NCI-H510A treated with DMSO at 0.1 percent for 48 hours (cell line): ENCODE results near the gene UTRN.

Experiments
- DNase-seq: peaks from one replicate; lab custom pipeline; 2025; lab: John Stamatoyannopoulos, UW

Gene UTRN

GRCh38 chr6:144314003-144314485 lies 28.9 kb downstream of the UTRN start:
- DNase-seq, result no peak

GRCh38 chr6:144314562-144314961 lies 29.4 kb downstream of the UTRN start:
- no peak for DNase-seq

- DNase-seq, result no peak
Measured at GRCh38 chr6:144315226-144315980, 30.3 kb downstream of the UTRN start.

- DNase-seq, result no peak
Measured at GRCh38 chr6:144315981-144316861, 31.1 kb downstream of the UTRN start.

- DNase-seq, result no peak
Measured at GRCh38 chr6:144316862-144317195, 31.7 kb downstream of the UTRN start.

GRCh38 chr6:144317736-144318135 lies 32.6 kb downstream of the UTRN start:
- no peak for DNase-seq

- DNase-seq, result no peak
Measured at GRCh38 chr6:144319211-144319610, 34.1 kb downstream of the UTRN start.

- no peak for DNase-seq
Measured at GRCh38 chr6:144320741-144321140, 35.6 kb downstream of the UTRN start.

GRCh38 chr6:144321839-144322591 lies 36.9 kb downstream of the UTRN start:
- no peak for DNase-seq

- no peak for DNase-seq
Measured at GRCh38 chr6:144325232-144325631, 40.1 kb downstream of the UTRN start.

GRCh38 chr6:144326393-144326792 lies 41.3 kb downstream of the UTRN start:
- no peak for DNase-seq

- DNase-seq, result no peak
Measured at GRCh38 chr6:144327081-144327480, 41.9 kb downstream of the UTRN start.

- DNase-seq, result no peak
Measured at GRCh38 chr6:144330017-144330987, 45.2 kb downstream of the UTRN start.

GRCh38 chr6:144331491-144331969 lies 46.4 kb downstream of the UTRN start:
- DNase-seq, result no peak

GRCh38 chr6:144332177-144332576 lies 47.0 kb downstream of the UTRN start:
- DNase-seq, result no peak

- no peak for DNase-seq
Measured at GRCh38 chr6:144334150-144334708, 49.1 kb downstream of the UTRN start.
